Kidney glomerular epithelial cell (primary cell): ENCODE results near the gene MEIS3.
"Not testable (repeated sequence)": the region's sequence is repeated elsewhere in the genome, so short reads cannot be mapped to it uniquely, and the experiment has no call there.

Experiments
- DNase-seq: peaks from one replicate; lab custom pipeline; 2025; lab: John Stamatoyannopoulos, UW

The MEIS3 gene

DNA sequence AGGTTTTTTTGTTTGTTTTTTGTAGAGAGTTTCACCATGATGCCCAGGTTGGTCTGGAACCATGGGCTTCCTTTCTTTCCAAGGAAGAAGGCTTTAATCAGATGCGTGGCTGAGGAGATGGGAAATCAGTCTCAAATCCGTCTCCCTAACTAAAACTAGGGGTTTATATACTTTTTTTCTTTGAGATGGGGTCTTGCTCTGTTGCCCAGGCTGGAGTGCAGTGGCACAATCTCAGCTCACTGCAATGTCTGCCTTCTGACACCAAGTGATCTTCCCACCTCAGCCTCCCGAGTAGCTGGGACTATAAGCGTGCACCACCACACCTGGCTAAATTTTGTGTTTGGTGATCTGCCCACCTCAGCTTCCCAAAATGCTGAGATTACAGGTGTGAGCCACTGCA, 34.8 kb downstream of the MEIS3 start:
- DNase-seq, result not testable (repeated sequence)

DNA sequence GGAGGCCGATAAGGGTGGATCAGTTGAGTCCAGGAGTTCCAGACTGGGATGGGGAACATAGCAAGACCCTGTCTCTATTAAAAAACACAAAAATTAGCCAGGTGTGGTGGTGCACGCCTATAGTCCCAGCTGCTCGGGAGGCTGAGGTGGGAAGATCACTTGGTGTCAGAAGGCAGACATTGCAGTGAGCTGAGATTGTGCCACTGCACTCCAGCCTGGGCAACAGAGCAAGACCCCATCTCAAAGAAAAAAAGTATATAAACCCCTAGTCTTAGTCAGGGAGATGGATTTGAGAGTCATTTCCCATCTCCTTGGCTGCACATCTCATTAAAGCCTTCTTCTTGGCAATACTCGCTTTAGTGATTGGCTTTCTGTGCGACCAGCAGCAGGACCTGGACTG, 35.4 kb downstream of the MEIS3 start:
- DNase-seq, result not testable (repeated sequence)

DNA sequence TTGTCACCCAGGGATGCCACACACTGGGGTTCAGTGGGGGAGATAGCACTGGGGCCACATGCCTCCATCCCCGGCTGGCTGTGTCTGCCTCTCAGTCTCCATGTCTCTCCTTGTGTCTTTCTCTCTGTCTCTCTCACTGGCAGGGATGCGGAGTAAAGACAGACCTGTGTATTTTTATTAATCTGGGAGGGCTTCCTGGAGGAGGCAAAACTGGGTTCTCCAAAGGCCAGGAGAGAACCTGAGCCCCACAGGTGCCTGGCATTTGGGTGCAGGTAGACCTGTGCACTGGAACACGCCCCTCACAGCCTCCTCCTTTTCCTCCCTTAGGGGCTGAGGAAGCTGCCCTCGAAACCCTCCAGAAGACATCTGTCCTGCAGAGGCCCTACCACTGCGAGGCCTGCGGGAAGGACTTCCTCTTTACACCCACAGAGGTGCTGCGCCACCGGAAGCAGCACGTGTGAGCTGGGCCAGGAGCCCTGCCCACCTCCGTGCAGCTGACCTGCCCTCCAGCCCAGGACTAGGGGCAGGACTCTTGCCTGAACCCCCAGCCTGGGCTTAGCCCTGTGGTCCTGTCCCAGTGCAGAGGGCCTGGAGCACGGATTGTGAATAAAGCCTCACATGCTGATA, 37.6 kb downstream of the MEIS3 start:
- no peak for DNase-seq

DNA sequence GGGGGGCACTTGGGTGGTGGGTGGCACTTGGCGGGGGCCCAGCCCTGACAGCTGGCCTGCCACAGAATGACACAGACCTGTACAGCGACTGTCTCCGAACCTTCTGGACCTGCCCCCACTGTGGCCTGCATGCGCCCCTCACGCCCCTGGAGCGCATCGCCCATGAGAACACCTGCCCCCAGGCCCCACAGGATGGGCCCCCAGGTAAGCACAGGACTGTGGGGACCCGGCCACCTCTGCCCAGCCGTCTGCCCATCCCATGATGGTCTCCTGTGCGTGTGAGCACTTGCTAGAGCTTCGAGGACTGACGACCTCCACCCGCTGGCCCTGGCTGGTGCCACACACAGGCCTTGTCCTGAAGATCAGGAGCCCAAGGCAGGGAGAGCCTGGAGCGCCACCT, 38.2 kb downstream of the MEIS3 start:
- DNase-seq, result no peak

DNA sequence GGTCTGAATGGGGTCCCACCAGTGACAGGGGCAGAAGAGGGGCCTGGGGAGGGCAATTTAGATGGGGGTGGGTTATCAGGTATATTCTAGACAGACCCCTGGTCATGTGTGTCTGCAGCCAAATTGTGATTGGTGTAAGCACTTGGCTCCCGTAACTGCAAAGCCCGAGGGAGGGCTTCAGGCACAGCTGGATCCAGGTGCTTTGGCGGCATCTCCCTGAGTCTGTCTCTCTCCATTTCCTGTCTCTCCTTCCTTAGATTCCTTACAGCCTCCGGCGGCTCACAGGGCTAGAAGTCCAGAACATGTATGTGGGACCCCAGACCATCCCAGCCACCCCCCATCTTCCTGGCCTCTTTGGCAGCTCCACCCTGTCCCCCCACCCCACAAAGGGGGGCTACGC, 38.8 kb downstream of the MEIS3 start:
- DNase-seq, result no peak

DNA sequence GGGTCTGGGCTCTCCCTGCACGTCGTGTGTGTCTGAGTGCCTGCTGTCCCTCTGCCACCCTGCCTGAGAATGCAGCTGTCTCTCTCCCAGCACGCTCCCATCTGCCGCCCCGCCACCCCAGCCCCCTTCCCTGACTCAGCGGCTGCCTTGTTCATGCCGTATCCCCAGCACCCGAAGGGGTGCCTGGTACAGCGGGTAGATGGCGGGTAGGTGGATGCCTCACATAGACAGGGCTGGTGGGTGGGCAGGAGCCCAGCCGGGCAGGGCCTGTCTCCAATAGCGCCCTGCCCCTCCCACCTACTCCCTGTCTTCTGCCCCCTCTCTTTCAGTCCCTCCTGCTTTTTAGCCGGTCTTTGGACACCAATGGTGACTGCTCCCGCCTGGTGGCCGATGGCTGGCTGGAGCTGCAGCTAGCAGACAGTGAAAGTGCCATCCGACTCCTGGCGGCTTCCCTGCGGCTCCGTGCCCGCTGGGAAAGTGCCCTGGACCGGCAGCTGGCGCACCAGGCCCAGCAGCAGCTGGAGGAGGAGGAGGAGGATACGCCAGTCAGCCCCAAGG, 39.9 kb downstream of the MEIS3 start:
- no peak for DNase-seq

DNA sequence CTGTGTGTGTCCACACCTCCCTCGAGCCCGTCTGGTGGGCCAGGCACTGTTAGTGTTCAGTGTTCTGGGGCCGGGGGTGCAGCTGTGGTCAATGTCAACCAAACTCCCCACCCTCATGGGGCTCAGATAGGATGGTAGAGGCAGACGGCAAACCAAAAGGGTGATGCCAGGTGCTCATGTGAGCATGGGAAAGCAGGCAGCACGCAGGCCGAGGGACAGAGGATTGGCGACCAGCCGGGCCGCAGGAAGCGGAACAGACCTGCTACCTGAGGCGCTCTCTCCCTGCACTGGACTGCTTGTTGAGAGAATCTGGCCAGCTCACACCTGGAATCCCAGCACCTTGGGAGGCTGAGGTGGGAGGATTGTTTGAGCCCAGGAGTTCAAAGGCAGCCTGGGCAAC, 41.1 kb downstream of the MEIS3 start:
- no peak for DNase-seq

DNA sequence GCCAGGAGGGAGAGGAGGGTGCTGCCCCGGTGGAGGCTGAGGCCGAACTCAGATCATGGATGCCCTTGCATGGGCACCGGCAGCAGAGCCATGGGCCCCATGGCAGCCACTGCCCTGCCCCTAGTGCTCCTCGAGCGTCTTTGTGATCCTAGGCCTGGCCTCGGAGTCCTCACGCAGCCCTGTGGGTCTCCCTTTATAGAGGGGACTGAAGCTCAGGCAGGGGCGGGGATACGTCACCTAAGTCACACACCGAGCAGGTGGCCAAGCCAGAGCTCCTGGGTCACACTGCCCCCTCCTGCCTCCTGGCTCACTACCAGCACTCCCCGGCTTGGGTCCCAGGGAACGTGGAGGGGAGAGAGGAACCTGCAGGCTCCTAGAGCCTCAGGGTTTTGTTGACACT, 41.5 kb downstream of the MEIS3 start:
- no peak for DNase-seq

DNA sequence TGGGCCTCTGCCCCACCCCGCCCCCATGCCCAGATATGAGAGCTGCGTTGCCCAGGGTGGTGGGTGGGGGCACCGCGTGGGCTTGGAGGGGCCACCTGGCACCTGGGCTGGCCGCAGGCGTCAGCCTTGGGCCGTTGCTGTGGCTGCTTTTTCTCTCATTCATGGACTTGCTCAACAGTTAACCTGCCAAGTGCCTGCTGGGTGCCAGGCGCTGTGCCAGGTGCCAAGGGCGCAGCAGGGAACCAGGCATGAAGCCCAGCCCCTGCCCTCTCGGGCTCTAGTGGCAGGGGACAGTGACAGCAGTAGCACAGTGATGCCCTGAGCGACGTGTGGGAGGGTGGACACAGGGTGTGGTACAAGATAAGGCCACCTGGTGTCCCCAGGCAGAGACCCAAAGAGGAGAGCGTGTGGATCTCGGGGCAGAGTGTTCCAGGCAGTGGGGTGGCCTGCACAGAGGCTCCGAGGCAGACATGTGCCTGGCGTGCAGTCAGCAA, 42.1 kb downstream of the MEIS3 start:
- DNase-seq, result no peak

DNA sequence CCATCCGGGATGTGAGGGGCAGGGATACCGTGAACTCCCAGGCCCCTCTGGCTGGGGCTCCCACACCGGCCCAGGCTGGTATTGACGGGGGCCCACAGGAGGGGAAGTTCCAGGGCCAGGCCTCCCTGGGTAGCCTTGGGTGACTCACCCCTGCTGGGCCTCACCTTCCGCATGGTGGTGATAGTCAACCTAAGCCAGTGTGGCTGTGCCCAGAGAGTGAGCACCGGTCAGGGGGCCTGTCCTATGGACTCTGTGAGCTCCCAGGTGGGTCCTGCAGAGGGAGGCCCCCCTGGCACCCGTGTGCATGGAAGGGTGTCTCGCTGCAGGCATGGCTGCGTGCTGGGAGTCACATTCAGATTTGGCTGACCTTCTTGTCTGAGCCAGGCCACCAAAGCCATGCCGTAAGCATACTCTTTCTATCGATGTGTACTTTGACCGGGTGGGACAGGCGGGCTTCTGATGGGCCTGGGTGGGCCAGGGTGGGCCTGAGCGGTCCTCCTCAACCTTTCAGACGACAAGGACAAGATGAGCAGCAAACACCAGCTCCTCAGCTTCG, 42.7 kb downstream of the MEIS3 start:
- no peak for DNase-seq

DNA sequence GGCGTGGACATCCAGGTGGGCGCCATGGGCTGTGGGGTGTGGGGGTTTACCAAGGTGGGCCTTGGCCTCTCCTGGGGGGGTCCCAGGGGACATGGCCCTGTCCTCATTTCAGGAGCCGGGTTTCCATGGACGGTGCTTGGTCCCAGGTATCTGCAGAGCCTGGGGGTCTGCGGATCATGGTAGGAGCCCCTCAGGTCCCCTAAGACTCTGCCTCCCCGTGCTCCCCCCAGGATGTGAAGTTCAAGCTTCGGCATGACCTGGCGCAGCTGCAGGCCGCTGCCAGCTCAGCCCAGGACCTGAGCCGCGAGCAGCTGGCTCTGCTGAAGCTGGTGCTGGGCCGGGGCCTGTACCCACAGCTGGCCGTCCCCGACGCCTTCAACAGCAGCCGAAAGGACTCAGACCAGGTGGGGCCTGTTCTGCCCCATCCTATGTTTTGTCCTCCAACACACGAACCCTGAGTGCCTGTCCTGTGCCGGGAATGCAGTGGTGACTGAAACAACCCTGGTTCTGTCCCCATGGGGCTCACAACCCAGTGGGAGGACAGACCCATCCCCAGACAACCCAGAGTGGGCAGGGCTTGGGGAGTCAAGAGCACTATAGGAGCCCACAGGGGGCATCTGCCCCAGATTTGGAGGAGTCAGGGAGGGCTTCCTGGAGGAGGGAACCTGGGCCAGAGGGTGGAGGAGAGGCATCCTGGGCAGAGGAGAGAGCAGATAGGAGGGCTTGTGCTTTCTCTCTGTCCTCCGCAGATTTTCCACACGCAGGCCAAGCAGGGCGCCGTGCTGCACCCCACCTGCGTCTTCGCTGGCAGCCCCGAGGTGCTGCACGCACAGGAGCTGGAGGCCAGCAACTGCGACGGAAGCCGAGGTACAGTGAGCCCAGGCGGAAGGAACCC, 43.4 kb downstream of the MEIS3 start:
- DNase-seq, result no peak

DNA sequence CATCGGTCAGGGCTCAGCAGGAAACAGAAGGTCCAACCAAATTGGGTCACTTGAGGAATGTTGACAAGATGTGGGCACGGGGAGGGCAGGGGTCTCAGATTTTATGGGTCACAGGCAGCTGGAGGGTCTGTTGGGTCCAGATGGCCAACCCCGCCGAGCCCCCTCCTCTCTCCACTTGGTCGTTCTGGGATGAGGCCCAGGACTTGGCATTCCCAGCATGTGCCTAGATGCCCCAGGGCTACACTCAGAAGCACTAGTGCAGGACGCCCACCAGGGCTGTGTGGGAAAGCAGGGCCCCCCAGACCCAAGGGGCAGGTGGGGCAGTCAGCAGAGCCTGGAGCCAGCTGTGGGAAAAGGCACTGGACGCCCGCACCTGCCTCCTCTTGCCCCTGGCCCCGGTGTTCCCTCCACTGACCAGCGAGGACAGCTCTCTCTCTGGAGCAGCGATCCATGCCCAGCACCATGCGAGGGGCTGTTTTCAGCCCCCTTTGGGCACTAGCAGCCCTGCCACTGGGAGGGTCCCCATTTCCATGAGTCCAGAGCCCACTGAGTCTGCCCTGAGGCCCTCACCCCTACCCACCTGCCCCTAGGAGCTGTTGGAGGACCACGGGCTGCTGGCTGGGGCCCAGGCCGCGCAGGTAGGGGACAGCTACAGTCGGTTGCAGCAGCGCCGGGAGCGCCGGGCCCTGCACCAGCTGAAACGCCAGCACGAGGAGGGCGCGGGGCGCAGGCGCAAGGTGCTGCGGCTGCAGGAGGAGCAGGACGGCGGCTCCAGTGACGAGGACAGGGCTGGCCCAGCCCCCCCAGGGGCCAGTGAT, 44.2 kb downstream of the MEIS3 start:
- no peak for DNase-seq

DNA sequence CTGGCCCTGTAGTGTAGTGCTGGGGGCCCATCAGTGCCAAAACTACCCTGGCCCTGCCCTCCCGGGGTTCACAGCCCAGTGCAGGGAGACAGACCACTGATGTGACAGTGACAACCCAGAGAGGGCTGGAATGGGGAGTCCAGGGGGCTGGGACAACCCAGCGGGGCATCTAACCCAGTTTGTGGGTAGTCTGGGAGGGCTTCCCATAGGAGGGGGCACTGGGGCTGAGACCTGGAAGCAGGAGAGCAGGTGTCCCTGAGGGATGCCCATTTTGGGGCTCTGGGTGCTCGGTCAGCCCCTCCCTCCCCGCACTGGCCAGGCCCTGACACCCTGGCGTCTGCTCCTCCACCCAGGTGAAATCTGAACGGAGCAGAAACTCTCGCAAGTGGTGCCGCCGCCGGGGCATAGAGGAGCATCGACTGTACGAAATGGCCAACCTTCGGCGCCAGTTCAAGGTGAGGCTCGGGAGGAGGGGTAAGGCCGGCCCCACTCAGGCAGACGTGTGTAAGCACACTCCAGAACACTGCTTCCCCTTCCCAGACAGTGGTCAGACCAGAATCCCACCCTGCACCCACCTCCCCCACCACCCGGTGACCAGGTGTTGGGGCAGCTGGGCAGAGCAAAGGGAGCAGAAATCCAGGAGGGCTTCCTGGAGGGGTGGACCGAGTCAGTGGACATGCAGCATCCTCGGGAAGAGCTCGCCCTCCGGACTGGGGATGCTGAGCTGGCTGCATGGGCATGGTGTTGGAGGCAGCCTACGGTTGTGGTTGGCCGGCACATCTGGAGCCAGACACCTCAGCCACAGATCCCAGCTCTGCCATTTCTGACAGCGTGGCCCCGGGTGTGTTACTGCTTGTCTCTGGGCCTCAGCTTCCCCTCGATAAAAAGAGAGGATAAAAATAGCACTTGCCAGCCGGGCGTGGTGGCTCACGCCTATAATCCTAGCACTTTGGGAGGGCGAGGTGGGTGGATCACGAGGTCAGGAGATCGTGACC, 45.8 kb downstream of the MEIS3 start:
- no peak for DNase-seq

DNA sequence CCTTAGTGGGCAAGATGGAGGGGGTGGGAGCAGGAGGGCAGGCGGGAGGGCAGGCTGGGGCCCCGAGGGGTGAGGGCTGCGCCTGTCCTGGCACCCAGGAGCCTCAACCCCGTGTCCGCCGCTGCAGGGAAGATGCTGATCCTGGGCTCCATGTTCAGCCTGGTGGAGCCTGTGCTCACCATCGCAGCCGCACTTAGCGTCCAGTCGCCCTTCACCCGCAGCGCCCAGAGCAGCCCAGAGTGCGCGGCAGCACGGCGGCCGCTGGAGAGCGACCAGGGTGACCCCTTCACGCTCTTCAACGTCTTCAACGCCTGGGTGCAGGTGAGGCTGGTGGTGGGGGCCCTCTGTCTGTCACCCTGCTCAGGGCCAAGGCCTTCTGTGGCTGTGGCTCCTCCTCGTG, 46.7 kb downstream of the MEIS3 start:
- DNase-seq, result no peak

DNA sequence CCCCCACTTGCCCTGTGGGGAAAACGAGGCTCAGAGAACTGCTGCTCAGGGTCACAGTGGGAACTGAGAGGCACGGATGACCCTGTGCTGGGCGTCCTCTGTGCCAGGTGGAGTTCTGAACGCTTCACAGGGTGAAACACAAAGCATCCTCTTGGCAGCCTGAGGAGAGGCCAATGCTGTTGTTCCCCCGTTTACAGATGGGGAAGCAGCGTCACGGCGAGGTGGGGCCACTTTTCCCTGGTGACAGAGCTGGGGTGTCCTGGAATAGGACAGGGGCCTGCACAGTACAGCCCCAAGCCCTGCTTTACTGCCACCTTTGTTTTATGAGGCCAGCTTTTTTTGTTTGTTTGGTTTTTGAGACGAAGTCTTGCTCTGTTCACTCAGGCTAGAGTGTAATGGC, 48.1 kb downstream of the MEIS3 start:
- no peak for DNase-seq

DNA sequence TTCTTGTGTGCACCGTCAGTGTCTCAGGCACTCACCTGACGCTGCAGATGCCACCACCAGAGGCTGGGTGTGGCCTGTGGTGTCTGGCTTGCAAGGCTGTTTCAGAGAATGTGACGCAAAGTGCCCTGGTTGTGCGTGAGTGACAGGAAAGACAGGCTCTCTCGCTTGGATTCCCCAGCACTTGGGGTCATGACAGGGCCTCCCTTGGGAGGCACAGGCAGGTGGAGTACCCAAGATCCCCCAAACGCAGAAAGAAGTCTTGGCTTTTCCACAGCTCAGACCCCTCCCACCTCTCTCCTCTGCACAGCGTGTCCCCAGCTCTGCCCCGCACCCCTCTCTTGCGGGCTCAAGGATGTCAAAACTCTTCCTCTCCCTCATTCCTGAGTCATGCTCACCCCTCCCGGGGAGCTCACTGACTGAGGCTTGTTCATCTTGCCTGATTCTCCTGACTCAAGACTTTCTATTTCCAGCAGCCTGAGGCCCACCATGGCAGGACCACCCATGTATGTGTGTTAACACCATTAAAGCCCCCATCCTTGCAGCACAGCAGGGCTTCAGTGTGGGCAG, 49.2 kb downstream of the MEIS3 start:
- DNase-seq, result no peak

DNA sequence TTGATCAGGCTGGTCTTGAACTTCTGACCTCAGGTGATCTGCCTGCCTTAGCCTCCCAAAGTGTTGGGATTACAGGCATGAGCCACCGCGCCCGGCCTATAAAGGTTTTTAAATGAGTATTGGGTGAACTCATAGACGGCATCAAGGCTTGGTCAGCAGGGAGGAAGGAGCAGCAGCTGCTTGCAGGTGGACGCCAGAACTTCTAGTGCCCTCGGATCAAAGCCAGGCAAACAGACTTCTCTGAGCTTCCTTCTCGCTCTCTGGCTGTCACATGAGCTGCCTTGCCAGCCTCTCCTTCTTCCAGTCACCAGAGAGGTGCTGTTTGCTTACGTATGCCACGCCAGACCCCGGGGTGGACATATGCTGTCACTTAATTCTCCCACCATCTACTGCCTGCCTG, 53.9 kb downstream of the MEIS3 start:
- not testable (repeated sequence) for DNase-seq

DNA sequence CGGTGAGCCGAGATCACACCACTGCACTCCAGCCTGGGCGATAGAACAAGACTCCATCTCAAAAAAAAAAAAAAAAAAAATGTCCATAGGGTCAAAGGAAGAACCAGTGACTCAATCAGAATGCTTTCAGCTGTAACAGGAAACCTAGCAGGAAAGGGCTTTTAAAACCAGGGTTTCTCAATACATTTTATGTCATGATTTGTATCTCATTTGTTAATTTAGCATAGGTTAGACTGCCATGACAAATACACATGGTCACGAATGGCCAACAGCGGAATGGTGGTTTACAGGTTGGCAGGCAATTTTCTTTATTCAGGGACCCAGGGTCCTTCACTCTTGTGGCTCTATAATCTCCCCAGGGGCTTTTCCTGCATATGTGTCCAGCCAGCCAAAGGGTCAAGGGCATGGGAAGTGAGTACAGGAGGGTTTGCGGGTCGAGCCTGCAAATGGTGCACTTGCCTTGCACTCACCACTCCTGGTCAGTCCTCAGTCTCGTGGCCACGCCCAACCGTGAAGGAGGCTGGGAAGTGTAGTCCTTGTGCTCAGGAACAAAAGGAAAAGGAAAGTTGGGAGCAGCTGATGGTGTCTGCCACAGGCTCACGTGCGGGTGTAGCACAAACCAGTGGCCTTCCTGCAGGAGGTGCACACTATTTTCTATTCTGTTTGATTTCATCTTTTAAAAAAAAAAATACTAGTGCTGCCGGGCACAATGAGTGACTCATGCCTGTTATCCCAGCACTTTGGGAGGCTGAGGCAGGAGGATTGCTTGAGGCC, 55.4 kb downstream of the MEIS3 start:
- no peak for DNase-seq

DNA sequence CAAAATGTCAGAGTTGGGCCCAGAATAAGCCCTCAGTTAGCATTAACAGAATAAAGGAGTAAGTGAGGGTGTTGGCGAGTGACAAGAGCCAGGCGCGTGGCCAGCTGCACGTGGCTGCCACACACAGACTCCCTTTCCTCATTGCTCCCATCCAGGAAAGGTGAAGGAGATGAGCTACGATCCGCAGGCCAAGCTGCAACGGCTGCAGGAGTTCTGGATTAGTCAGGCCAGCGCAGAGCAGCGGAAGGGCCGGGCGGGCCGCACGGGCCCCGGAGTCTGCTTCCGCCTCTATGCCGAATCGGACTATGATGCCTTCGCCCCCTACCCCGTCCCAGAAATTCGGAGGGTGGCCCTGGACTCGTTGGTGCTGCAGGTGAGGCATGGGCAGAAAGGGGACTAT, 57.0 kb downstream of the MEIS3 start:
- no peak for DNase-seq

DNA sequence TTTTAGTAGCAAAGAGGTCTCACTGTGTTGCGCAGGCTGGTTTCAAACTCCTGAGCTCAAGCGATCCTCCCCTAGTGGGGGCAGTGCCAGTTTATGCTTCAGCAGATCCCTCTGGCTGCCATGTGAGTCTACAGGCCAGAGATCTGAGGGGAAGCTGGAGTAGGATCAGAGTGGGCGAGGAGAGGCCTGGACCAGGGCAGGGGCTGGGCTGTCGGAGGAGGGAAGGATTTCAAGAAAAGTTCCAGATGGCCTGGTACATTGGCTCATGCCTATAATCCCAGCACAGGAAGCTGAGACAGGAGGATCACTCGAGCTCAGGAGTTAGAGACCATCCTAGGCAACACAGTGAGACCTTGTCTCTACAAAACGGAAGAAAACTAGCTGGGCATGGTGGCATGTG, 60.4 kb downstream of the MEIS3 start:
- DNase-seq, result no peak
